GM12865 (cell line): Measurements from ENCODE around the gene TBL1Y.

Experiments
- DNase-seq: peaks from one replicate; pipeline ENCODE4 v3.0.0; 2010; ENCODE audit warnings: low read depth
- H3K4me3 ChIP-seq: 2 replicates; pipeline ENCODE4 v1.5.1; 2011; ENCODE audit warnings: mild to moderate bottlenecking, low read depth, low read length, control low read depth
- TF ChIP-seq, protein P1 (sequence below): IDR thresholded peaks from 2 replicates; pipeline ENCODE4 v1.5.1; 2011; ENCODE audit warnings: low read length, control low read depth, low read depth, inconsistent platforms; ENCODE audit not compliant: insufficient read depth; ENCODE audit errors: missing control alignments

Gene TBL1Y

DNA sequence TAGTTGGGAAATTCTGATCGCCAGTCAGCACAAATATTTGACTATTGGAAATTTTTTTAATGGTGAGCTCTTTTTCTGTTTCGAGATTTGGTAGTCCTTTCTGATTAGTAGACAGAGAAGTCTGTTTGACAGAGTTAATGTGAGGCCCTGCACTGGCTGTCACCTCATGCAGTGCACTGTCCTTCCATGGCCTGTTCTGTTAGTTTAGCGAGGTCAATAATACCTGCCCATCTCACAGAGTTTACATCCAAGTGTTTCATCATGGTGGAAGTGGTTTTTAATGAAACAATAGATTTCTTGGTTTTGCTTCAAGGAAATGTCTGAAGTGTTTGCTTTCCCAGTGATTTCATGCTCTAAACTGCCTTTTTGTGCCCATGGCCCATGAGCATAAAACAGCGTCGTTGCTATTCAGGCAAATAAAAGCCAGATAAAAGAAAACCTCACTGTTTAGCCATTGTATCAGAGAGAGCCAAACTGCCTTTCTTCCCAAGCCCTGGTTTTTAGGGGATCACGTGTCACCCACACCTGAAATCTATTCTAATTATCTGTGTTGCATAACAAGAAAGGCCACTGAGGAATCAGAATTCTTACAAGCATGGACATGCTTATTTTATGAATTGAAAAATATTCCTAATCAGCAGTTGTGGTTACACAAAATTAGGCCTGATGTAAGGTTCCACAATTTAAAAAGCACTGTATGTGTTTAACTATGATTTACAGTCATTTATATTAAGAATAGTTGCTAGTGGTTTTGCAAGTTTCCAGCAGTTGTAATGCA is 98.3 kb downstream of the TBL1Y start:
- H3K4me3 ChIP-seq: no peak overlapping the region
- TF ChIP-seq, protein P1, sequence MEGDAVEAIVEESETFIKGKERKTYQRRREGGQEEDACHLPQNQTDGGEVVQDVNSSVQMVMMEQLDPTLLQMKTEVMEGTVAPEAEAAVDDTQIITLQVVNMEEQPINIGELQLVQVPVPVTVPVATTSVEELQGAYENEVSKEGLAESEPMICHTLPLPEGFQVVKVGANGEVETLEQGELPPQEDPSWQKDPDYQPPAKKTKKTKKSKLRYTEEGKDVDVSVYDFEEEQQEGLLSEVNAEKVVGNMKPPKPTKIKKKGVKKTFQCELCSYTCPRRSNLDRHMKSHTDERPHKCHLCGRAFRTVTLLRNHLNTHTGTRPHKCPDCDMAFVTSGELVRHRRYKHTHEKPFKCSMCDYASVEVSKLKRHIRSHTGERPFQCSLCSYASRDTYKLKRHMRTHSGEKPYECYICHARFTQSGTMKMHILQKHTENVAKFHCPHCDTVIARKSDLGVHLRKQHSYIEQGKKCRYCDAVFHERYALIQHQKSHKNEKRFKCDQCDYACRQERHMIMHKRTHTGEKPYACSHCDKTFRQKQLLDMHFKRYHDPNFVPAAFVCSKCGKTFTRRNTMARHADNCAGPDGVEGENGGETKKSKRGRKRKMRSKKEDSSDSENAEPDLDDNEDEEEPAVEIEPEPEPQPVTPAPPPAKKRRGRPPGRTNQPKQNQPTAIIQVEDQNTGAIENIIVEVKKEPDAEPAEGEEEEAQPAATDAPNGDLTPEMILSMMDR: no peak
- DNase-seq: no peak

DNA sequence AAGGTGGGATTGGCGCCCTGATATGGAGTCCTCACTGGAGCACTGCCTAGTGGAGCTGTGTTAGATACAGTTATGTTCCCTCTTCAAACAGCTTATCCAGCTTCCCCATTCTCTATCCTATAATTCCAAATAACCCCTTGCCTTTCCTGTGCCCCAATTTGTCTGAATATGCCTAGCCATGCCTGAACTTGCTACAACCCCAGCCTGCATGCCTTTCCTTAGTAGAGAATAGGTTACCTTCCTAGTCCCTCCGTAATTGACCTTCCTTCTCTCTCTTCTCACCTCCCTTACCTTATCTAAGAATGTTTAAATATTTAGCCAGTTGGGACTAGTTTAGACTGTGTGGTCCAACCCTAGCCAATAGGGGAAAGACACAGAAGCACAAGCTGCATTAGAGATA is 102.6 kb downstream of the TBL1Y start:
- H3K4me3 ChIP-seq: no peak overlapping the region
- TF ChIP-seq, protein P1: no peak
- no peak for DNase-seq

DNA sequence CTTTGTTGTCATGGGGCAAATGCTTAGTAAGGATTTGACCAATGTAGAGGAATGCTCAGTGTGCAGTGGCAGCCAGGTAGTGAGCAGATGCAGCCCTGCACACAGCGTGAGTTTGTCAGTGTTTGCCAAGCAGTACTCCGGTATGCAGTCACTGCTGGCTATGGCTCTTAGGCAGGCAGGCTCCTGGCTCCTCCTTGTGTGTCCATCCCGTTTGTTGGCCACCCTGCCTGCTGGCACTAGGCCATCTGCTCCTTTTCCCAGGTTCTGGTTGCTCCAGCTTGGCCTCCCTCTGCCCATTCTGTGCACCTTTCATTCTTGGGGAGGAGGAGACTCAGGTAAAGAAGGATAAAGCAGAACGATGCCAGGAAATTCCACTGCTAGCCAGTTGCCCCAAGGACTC is 106.0 kb downstream of the TBL1Y start:
- no peak overlapping the region for H3K4me3 ChIP-seq
- TF ChIP-seq, protein P1: no peak
- no peak for DNase-seq

DNA sequence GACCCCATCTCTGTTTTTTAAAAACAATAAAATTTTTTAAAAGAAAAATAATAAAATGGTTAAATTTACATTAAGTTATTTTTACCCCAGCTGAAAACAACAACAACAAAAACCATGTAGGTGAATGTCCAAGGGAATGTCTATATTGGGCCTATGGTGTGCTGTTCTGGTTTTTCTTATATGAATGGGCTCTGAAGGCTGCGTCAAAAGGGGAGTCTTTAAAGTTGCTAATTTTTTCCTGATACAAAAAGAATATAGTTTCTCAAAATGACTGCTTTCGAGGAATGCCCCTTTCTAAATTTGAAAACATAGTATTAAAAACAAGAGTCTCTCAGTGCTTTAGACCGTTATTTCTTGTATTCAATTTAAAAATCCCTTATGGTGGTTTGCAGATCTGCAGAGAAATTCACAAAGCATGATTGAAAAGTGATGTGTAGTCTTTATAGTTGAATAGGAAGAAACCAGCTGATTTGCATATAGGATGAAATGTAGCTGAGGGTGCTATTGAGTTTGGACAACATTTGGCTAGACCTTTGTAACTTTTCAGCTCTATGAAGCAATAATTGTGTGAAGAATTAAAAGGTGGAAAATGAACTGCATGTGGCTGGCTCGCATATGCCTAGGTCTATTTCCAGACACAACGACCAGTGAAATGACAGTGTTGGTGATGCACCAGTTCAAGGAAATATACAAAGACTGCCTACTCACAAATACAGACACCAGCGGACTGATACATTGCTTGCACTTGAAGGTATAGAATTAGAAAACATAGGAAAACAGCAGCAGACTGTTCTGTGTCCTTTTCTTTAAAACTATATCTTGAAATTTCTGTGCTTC is 107.0 kb downstream of the TBL1Y start:
- H3K4me3 ChIP-seq: no peak overlapping the region
- no peak for DNase-seq
- TF ChIP-seq, protein P1: no peak

DNA sequence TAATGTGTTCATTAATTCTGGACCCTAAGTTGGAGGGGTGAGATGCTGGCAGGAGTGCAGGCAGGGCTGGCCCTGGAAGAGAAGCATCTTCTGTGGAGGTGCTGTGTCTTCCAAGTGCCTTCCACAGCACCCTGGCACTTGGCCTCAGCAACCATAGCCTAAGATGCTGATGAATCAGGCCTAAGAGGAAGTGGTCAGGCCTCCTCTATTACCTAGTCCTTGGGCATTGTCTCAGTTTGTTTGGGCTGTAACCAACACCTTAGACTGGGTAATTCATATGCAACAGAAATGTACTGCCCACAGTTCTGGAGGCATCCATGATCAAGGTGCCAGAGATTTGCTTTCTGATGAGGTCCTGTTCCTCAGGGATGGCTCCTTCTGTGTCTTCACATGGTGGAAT is 128.5 kb downstream of the TBL1Y start:
- DNase-seq: no peak
- TF ChIP-seq, protein P1: no peak
- H3K4me3 ChIP-seq: no peak overlapping the region

DNA sequence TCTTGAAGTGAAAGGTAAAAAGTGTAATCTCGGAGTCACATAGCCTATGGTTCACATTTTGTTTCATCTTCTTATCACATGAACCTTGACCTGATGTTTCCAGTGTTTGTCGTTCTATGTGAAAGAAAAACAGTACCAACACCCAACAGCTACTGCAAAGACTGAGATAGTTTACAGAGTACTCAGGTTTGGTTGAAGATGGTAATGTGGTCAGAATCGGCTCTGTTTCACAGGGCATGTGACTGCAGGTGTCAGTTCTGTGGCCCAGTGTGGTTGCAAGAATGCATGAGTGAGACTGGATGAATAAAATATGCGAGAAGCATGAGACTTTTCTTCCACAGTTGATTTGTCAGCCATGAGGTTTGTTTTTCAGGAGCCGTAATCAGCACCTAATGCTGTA is 130.2 kb downstream of the TBL1Y start:
- DNase-seq: no peak
- no peak overlapping the region for H3K4me3 ChIP-seq
- TF ChIP-seq, protein P1: no peak
